Mesothelial cell of epicardium (in vitro differentiated cells): ENCODE data around the gene BMP8A. TPM values are rescaled to one million over a fixed set of nuclear protein-coding genes. Genes with fewer than 3 reads are reported as not detected.
"Not testable (repeated sequence)": the region's sequence is repeated elsewhere in the genome, so short reads cannot be mapped to it uniquely, and the experiment has no call there.

ENCODE experiments used
- DNase-seq, 2 experiments: peaks; one replicate each; pipeline ENCODE4 v3.0.0; 2021; ENCODE audit warnings: low spot score in 2 of 2; ENCODE audit not compliant: unreplicated experiment in 2 of 2
- H3K27ac Mint-ChIP-seq: 2 replicates; pipeline ENCODE4 v1.8.0; 2021; ENCODE audit warnings: mixed read lengths
- H3K27me3 Mint-ChIP-seq: 2 replicates; pipeline ENCODE4 v1.8.0; 2021; ENCODE audit warnings: low read depth, mixed read lengths
- H3K36me3 Mint-ChIP-seq: 2 replicates; pipeline ENCODE4 v1.8.0; 2021; ENCODE audit warnings: mixed read lengths
- H3K4me1 Mint-ChIP-seq: 2 replicates; pipeline ENCODE4 v1.8.0; 2021; ENCODE audit warnings: mixed read lengths
- H3K4me3 Mint-ChIP-seq: 2 replicates; pipeline ENCODE4 v1.8.0; 2021; ENCODE audit warnings: mild to moderate bottlenecking, moderate library complexity, mixed read lengths
- H3K9me3 Mint-ChIP-seq: 2 replicates; pipeline ENCODE4 v1.8.0; 2021; ENCODE audit warnings: mixed read lengths
- CTCF ChIP-seq: fragments of 200-600 bp; sonication (generic); IDR thresholded peaks from one replicate; pipeline ENCODE4 v1.5.0; 2021; ENCODE audit warnings: antibody characterized with exemption; ENCODE audit not compliant: unreplicated experiment
- total RNA-seq: library from RNA; stranded (reverse); gene quantifications from 3 replicates; pipeline ENCODE4 v1.2.1, GENCODE V29; 2021

BMP8A gene
- total RNA-seq, 1 donor from 2014 or later, result not detected

- no peak for DNase-seq
- no peak for TF ChIP-seq CTCF
- H3K4me1 Mint-ChIP-seq, result no peaks in the 10 kb centered on the region
- peaks cover 14% of the 10 kb centered on the region for H3K27me3 Mint-ChIP-seq
- H3K36me3 Mint-ChIP-seq, result peaks cover 45% of the 10 kb centered on the region
- H3K9me3 Mint-ChIP-seq, result no peaks in the 10 kb centered on the region
- no peak overlapping the region for H3K4me3 Mint-ChIP-seq
- H3K27ac Mint-ChIP-seq, result no peak overlapping the region
These were observed 6.2 kb upstream of the BMP8A start for GRCh38 chr1:39485046-39485803.

GRCh38 chr1:39488012-39488545 is 3.4 kb upstream of the BMP8A start:
- Mint-ChIP-seq H3K4me1 (peaks cover 2% of the 10 kb centered on the region), H3K9me3 (no peaks in the 10 kb centered on the region), H3K4me3 (no peak overlapping the region), H3K36me3 (peaks cover 31% of the 10 kb centered on the region), H3K27ac (no peak overlapping the region), H3K27me3 (peaks cover 32% of the 10 kb centered on the region)
- DNase-seq, result no peak
- no peak for TF ChIP-seq CTCF

- no peak overlapping the region for H3K27ac Mint-ChIP-seq
- peaks cover 27% of the 10 kb centered on the region for H3K36me3 Mint-ChIP-seq
- H3K27me3 Mint-ChIP-seq, result peaks cover 41% of the 10 kb centered on the region
- no peak overlapping the region for H3K4me3 Mint-ChIP-seq
- no peak for TF ChIP-seq CTCF
- DNase-seq, result no peak
- peaks cover 2% of the 10 kb centered on the region for H3K4me1 Mint-ChIP-seq
- no peaks in the 10 kb centered on the region for H3K9me3 Mint-ChIP-seq
These were observed 2.5 kb upstream of the BMP8A start for GRCh38 chr1:39488793-39489566.

GRCh38 chr1:39489567-39490239 is 1.7 kb upstream of the BMP8A start:
- H3K36me3 Mint-ChIP-seq, result peaks cover 23% of the 10 kb centered on the region
- peaks cover 48% of the 10 kb centered on the region for H3K27me3 Mint-ChIP-seq
- H3K4me1 Mint-ChIP-seq, result peaks cover 2% of the 10 kb centered on the region
- H3K9me3 Mint-ChIP-seq, result no peaks in the 10 kb centered on the region
- DNase-seq, result no peak
- no peak for TF ChIP-seq CTCF
- H3K27ac Mint-ChIP-seq, result no peak overlapping the region
- H3K4me3 Mint-ChIP-seq, result no peak overlapping the region

- no peak for TF ChIP-seq CTCF
- peaks cover 50% of the 10 kb centered on the region for H3K27me3 Mint-ChIP-seq
- H3K4me1 Mint-ChIP-seq, result peaks cover 2% of the 10 kb centered on the region
- peak overlapping the region; percentile 49 for H3K4me3 Mint-ChIP-seq
- no peak overlapping the region for H3K27ac Mint-ChIP-seq
- no peak for DNase-seq
- peaks cover 16% of the 10 kb centered on the region for H3K36me3 Mint-ChIP-seq
- H3K9me3 Mint-ChIP-seq, result no peaks in the 10 kb centered on the region
These were observed 765 bp upstream of the BMP8A start for GRCh38 chr1:39490596-39491145.

- DNase-seq, H3K27ac Mint-ChIP-seq, H3K4me1 Mint-ChIP-seq, H3K36me3 Mint-ChIP-seq, H3K9me3 Mint-ChIP-seq: not testable (repeated sequence)
- H3K27me3 Mint-ChIP-seq, result peaks cover 58% of the 10 kb centered on the region
- H3K4me3 Mint-ChIP-seq, result peak overlapping the region; percentile 39
These were observed 944 bp downstream of the BMP8A start for GRCh38 chr1:39492118-39493042.

- H3K9me3 Mint-ChIP-seq, H3K4me1 Mint-ChIP-seq, H3K27ac Mint-ChIP-seq, DNase-seq, H3K36me3 Mint-ChIP-seq: not testable (repeated sequence)
- Mint-ChIP-seq H3K4me3 (peak overlapping the region; percentile 39), H3K27me3 (peaks cover 61% of the 10 kb centered on the region)
These were observed 1.8 kb downstream of the BMP8A start for GRCh38 chr1:39493043-39493810.
